GM12878 (cell line): ENCODE data around the gene RYK. TPM values are rescaled to one million over a fixed set of nuclear protein-coding genes. Genes with fewer than 3 reads are reported as not detected.

Source experiments
- ATAC-seq: fragments of 200-7000 bp; cut with Tn5 transposase; 3 replicates; pipeline ENCODE4 v1.9.1; 2020; ENCODE audit warnings: mild to moderate bottlenecking, moderate library complexity
- BruUV-seq: library from RNA; stranded (reverse); fragments of 400-500 nt; replicated peaks from 2 replicates; lab custom pipeline; 2021; lab: Mats Ljungman, UMichigan
- CTCF ChIA-PET: fragments of 300-600 bp; sonication (Branson Sonifier 250); formaldehyde crosslinking; extraction: SDS; loops from one replicate; lab custom pipeline; 2021; ENCODE audit warnings: inconsistent platforms; lab: Yijun Ruan, JAX
- POLR2A ChIA-PET: fragments of 350-600 bp; formaldehyde crosslinking; extraction: SDS; loops from one replicate; lab custom pipeline; 2021; ENCODE audit warnings: inconsistent platforms; lab: Charles Lee
- RAD21 ChIA-PET: fragments of 300-600 bp; sonication (Branson Sonifier 250); formaldehyde crosslinking; loops from one replicate; lab custom pipeline; 2023; ENCODE audit warnings: antibody characterized with exemption; ENCODE audit not compliant: unreplicated experiment; lab: Charles Lee
- SMC1A ChIA-PET: fragments of 300-600 bp; sonication (Branson Sonifier 250); formaldehyde crosslinking; loops from one replicate; lab custom pipeline; 2023; ENCODE audit not compliant: unreplicated experiment, uncharacterized antibody; lab: Charles Lee
- DNase-seq: peaks from one replicate; pipeline ENCODE4 v3.0.0-alpha.2; 2011; ENCODE audit warnings: low read depth, low spot score
- FAIRE-seq: peaks from 3 replicates; lab custom pipeline; 2011; peaks lifted over from hg19 to GRCh38; lab: Jason Lieb, UNC
- H2AFZ ChIP-seq: 2 replicates; pipeline ENCODE4 v1.6.0; 2011; ENCODE audit warnings: low read depth, low read length, control low read depth; ENCODE audit not compliant: control insufficient read depth
- H3K27ac ChIP-seq: 2 replicates; pipeline ENCODE4 v1.5.1; 2011; ENCODE audit warnings: control low read depth; ENCODE audit not compliant: control insufficient read depth, insufficient read depth
- H3K27me3 ChIP-seq, 2 experiments: replicated peaks in 1 of 2; 2 replicates each; pipeline versions ENCODE4 v1.6.0 to v1.6.1; 2011; ENCODE audit warnings: low read length in 1 of 2; ENCODE audit not compliant: control insufficient read depth in 2 of 2, insufficient read depth in 2 of 2
- H3K36me3 ChIP-seq, 2 experiments: 2 replicates each; pipeline ENCODE4 v1.5.1; 2011; ENCODE audit warnings: low read length in 1 of 2; ENCODE audit not compliant: control insufficient read depth in 2 of 2, insufficient read depth in 2 of 2
- H3K4me1 ChIP-seq: 2 replicates; pipeline ENCODE4 v1.6.1; 2011; ENCODE audit warnings: mild to moderate bottlenecking, low read length, moderate library complexity, mixed read lengths; ENCODE audit not compliant: control insufficient read depth, insufficient read depth
- H3K4me2 ChIP-seq: 2 replicates; pipeline ENCODE4 v1.6.0; 2011; ENCODE audit warnings: control low read depth; ENCODE audit not compliant: control insufficient read depth, insufficient read depth
- H3K4me3 ChIP-seq: fragments of 200-600 bp; sonication (generic); 2 replicates; pipeline ENCODE4 v1.5.1; 2016
- H3K79me2 ChIP-seq: 2 replicates; pipeline ENCODE4 v1.6.0; 2011; ENCODE audit warnings: low read length; ENCODE audit not compliant: control insufficient read depth, insufficient read depth
- H3K9ac ChIP-seq: 2 replicates; pipeline ENCODE4 v1.8.0; 2011; ENCODE audit warnings: low read length, control low read depth, mixed read lengths; ENCODE audit not compliant: control insufficient read depth, insufficient read depth
- H3K9me3 ChIP-seq: replicated peaks from 3 replicates; pipeline ENCODE4 v1.5.1; 2011; ENCODE audit warnings: mild to moderate bottlenecking, low read length; ENCODE audit not compliant: control insufficient read depth, insufficient read depth
- H4K20me1 ChIP-seq: 2 replicates; pipeline ENCODE4 v1.6.0; 2011; ENCODE audit not compliant: control insufficient read depth, insufficient read depth
- ATF2 ChIP-seq: IDR thresholded peaks from 2 replicates; pipeline ENCODE4 v1.6.1; 2012; ENCODE audit warnings: low read length, inconsistent platforms
- BACH1 ChIP-seq: fragments of 450-650 bp; IDR thresholded peaks from 2 replicates; pipeline ENCODE4 v1.6.1; 2017; ENCODE audit warnings: mild to moderate bottlenecking, borderline replicate concordance
- BMI1 ChIP-seq: fragments of 450-650 bp; IDR thresholded peaks from 2 replicates; pipeline ENCODE4 v1.6.1; 2016; ENCODE audit warnings: mild to moderate bottlenecking, moderate library complexity, borderline replicate concordance
- CHD4 ChIP-seq: fragments of 200-600 bp; sonication (generic); IDR thresholded peaks from 2 replicates; pipeline ENCODE4 v1.6.1; 2016; ENCODE audit warnings: mild to moderate bottlenecking
- ETV6 ChIP-seq, 2 experiments: fragments of 450-650 bp in 1 of 2; IDR thresholded peaks in 1 of 2; conservative IDR thresholded peaks in 1 of 2; 2 replicates each; pipeline ENCODE4 v1.6.1; 2014; ENCODE audit warnings: antibody characterized with exemption in 1 of 2, borderline replicate concordance in 1 of 2, low read depth in 1 of 2, mild to moderate bottlenecking in 1 of 2, moderate library complexity in 1 of 2
- HCFC1 ChIP-seq: fragments of 150-350 bp; IDR thresholded peaks from 2 replicates; pipeline ENCODE4 v1.6.1; 2014; ENCODE audit warnings: low read length
- MLLT1 ChIP-seq: fragments of 450-650 bp; IDR thresholded peaks from 2 replicates; pipeline ENCODE4 v1.6.1; 2016; ENCODE audit warnings: mild to moderate bottlenecking
- NFIC ChIP-seq: IDR thresholded peaks from 2 replicates; pipeline ENCODE4 v1.6.1; 2012; ENCODE audit warnings: low read depth, mild to moderate bottlenecking, inconsistent platforms, low read length, moderate library complexity
- NR2F1 ChIP-seq: fragments of 450-650 bp; conservative IDR thresholded peaks from 2 replicates; pipeline ENCODE4 v1.6.1; 2017; ENCODE audit warnings: mild to moderate bottlenecking
- PRDM15 ChIP-seq: fragments of 450-650 bp; formaldehyde crosslinking; IDR thresholded peaks from 2 replicates; pipeline ENCODE4 v1.4.0; 2020; ENCODE audit warnings: mild to moderate bottlenecking, moderate library complexity
- RCOR1 ChIP-seq: conservative IDR thresholded peaks from 2 replicates; pipeline ENCODE4 v1.6.1; 2012; ENCODE audit warnings: low read depth, low read length, improper control_type of control experiment
- SIN3A ChIP-seq: IDR thresholded peaks from 2 replicates; pipeline ENCODE4 v1.6.1; 2012; ENCODE audit warnings: low read depth, low read length, improper control_type of control experiment
- STAT3 ChIP-seq: IDR thresholded peaks from 2 replicates; pipeline ENCODE4 v1.6.1; 2011; ENCODE audit warnings: low read depth, low read length, improper control_type of control experiment
- YY1 ChIP-seq: IDR thresholded peaks from 2 replicates; pipeline ENCODE4 v1.6.1; 2011; ENCODE audit warnings: low read depth, mild to moderate bottlenecking, low read length
- WGBS: methylation state at CpG from one replicate; pipeline ENCODE4 v1.1.6; 2016; ENCODE audit warnings: low lambda C conversion rate; ENCODE audit not compliant: insufficient replicate concordance, insufficient coverage; ENCODE audit errors: missing lambda C conversion rate; 5-methylcytosine and 5-hydroxymethylcytosine counted together
- in situ Hi-C: fragments of 300-500 bp; cut with MboI; formaldehyde crosslinking; loops from 9 replicates; pipeline ENCODE4 v1.14.3; 2018; ENCODE audit warnings: mixed read lengths
- intact Hi-C: fragments of 100-400 bp; cut with micrococcal nuclease; formaldehyde crosslinking; loops from one replicate; pipeline ENCODE4 v1.14.2; 2022; ENCODE audit not compliant: unreplicated experiment
- polyA plus RNA-seq, 11 experiments: library from polyadenylated mRNA; depleted of rRNA in 4 of 11; unstranded in 6 of 11; stranded (reverse) in 5 of 11; fragments of >200 nt; fragmentation: Nextera tagmentation in 4 of 11; fragmentation: Illumina TruSeq in 1 of 11; extraction: Ambion mirVana in 4 of 11; extraction: Trizol in 1 of 11; gene quantifications; 1 replicate in 1 of 11; 2 replicates in 10 of 11; pipeline versions ENCODE4 v1.2.1 to v1.2.3, GENCODE V29; 2011 to 2016; ENCODE audit warnings: inconsistent platforms in 2 of 11, missing spikeins in 2 of 11, low read depth in 1 of 11
- total RNA-seq, 4 experiments: library from RNA; depleted of rRNA in 3 of 4; stranded (reverse); fragments of >200 nt in 3 of 4; fragmentation: Illumina TruSeq in 1 of 4; extraction: Trizol in 1 of 4; gene quantifications; 2 replicates each; pipeline versions ENCODE4 v1.2.1 to v1.2.3, GENCODE V29; 2013 to 2021

RYK gene
- total and polyA plus RNA-seq, 10 of the 15 experiments (the other 5 are each of a cell fraction or from before 2014, with no cell fraction given), result 2.0 to 25.1 (median 11.1) TPM

GRCh38 chr3:134267996-134268395 is 17.3 kb upstream of the RYK start:
- 0% methylated on average over 1 of the region's 1 CpG for WGBS
- H3K27ac ChIP-seq, result no peak overlapping the region
- H3K4me3 ChIP-seq, result no peak overlapping the region
- no peaks in the 10 kb centered on the region for H3K9me3 ChIP-seq
- in situ Hi-C loops (no loop called here), intact Hi-C loops (no loop called here)
- no peak overlapping the region for H3K4me2 ChIP-seq
- no peak for FAIRE-seq
- no peak for DNase-seq
- no TSS peak for BruUV-seq
- peaks cover 0 to 2% of the 10 kb centered on the region in 2 experiments; a peak in 3 of 4 replicates for H3K27me3 ChIP-seq
- ATAC-seq, result no peak
- no peak for TF ChIP-seq MLLT1
- TF ChIP-seq BMI1, result no peak
- TF ChIP-seq YY1, result no peak
- no peak for TF ChIP-seq STAT3
- no peak for TF ChIP-seq BACH1
- TF ChIP-seq NFIC, result no peak
- TF ChIP-seq PRDM15 (CRISPR knock-in tag), result no peak
- TF ChIP-seq RCOR1, result no peak
- no peak for TF ChIP-seq CHD4
- no peak for TF ChIP-seq ETV6 (conservative IDR thresholded peaks at IDR 0.05 in 1 of 2, IDR thresholded peaks at IDR 0.05 in 1 of 2; ENCODE audit: borderline replicate concordance in 1 of 2, low read depth in 1 of 2)
- TF ChIP-seq HCFC1, result no peak
- TF ChIP-seq NR2F1, result no peak
- no peak for TF ChIP-seq ATF2
- no peak for TF ChIP-seq SIN3A
- ChIA-PET RAD21 (no interaction called here), CTCF (no interaction called here), SMC1A (no interaction called here), POLR2A (no interaction called here)
- no peaks in the 10 kb centered on the region for H3K79me2 ChIP-seq
- H4K20me1 ChIP-seq, result no peaks in the 10 kb centered on the region
- no peaks in the 10 kb centered on the region for H3K4me1 ChIP-seq
- H2AFZ ChIP-seq, result no peak overlapping the region
- no peak overlapping the region for H3K9ac ChIP-seq
- no peaks in the 10 kb centered on the region for H3K36me3 ChIP-seq
